ENCODE data around the gene HACD2. TPM values are rescaled to one million over a fixed set of nuclear protein-coding genes. Genes with fewer than 3 reads are reported as not detected.
"Not testable (repeated sequence)": the region's sequence is repeated elsewhere in the genome, so short reads cannot be mapped to it uniquely, and the experiment has no call there.

The HACD2 gene, protein sequence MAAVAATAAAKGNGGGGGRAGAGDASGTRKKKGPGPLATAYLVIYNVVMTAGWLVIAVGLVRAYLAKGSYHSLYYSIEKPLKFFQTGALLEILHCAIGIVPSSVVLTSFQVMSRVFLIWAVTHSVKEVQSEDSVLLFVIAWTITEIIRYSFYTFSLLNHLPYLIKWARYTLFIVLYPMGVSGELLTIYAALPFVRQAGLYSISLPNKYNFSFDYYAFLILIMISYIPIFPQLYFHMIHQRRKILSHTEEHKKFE
- polyA plus RNA-seq (2013, experiment 1 of 2; ENCODE audit: insufficient read length), result 33.0 TPM
- polyA plus RNA-seq (2013, experiment 2 of 2; ENCODE audit: insufficient read length), result 36.6 TPM

DNA sequence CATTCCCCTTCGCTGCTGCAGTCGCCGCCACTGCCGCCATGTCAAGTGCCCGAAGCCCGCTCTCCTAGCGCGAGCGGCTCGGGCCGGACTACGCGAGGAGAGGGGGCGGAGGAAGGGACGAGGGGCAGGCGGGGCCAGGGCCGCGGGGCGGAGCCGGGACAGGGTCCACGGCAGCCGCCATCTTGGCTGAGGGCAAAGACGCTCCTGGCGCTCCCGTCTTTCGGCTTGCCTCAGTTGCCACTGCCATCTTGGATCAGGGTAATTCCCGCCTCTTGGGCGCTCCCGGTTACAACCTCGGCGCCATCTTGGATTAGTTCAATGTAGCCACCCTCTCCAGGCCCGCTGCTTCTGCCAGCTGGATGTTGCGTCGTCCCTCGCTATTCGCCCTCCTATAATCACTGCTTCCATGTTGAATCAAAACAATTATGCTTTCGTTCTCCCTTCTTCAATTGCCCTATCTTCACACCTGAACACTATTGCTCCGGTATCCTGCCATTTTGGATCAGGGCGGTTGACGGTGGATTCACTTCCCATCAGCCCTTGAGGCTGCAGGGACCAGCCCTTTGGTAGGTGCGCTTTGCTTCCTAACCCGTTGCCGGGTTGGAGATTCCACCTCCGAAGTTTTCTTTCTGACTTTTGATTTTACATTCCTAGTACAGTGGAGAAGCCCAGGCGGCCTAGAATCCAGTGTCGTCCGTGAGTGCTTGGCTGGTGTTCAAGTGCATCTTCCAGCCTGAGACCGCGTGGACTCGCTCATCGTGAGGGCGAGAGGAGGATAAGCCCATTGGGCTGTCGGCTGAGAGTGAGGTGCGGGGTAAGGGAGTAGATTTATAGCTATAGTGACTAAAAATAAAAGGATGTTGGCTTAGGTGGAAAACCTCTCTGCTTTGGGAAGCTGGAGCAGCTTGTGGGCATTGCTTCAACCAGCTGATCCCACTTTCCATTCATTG lies at the start of gene HACD2:
TSS of gene HACD2 (minus strand) at position 66 of the 950 bp plus-strand sequence. CDS start at position 40, 26 bp downstream.
- DNase-seq, result peak; percentile 98

DNA sequence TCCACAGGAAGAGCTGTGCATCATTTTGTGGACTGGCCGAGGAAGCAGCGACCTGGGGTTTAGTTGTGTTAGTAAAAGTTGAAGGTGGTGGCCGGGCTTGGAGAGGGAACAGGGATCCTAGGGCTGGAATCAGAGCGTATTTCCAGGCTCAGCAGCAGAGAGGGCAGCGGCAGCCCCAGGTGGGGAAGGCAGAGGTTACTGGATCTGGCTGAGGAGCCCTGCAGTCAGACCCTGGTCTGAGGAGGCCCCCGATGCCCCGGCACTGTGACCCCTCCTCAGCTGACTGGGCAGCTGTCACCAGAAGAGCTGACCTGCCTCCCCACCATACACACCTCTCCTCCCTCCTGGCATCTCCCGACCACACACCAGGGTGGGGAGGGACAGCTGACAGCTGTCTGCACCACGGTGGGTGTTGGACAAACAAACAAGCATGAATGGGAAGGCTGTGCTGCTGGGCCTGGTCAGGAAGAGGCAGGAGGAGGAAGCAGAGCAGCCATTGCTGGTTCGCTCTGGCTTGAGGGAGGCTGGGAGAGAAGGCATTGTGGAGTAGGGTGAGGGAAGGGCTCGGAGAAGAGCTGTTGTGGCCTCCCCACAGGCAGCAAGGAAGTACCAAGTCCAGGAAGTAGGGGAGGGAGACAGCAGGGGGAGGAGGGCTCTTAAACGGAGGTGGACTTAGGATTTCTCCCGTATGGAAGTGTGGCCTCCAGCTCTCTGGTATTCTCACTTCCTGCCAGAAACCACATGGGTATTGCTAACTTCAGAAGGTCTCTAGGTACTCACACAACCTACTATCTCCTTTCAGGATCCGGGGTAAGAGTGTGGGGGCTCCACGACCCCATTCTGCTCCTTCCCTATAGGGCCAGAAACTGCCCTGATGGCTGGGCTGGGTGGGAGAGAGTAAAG lies 49.5 kb upstream of the HACD2 start:
- DNase-seq, result peak; percentile 33

DNA sequence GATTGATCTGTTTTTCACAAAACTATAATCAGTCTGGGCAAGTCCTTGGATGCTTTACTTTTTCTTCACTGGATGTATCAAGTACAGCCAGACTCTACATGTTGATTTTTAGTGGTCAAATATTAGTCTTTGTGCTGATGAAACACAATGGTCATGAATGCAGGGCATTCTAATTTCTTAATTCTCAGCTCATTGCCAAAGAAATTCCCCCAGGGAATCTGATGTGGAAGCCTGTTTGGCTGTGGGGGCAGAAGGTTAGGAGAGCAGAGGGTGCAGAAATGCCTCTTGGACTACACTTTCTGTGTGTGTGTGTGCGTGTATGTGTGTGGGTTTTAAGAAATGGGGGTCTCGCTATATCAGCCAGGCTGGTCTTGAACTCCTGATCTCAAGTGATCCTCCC lies 48.7 kb upstream of the HACD2 start:
- peak; percentile 58 for DNase-seq

DNA sequence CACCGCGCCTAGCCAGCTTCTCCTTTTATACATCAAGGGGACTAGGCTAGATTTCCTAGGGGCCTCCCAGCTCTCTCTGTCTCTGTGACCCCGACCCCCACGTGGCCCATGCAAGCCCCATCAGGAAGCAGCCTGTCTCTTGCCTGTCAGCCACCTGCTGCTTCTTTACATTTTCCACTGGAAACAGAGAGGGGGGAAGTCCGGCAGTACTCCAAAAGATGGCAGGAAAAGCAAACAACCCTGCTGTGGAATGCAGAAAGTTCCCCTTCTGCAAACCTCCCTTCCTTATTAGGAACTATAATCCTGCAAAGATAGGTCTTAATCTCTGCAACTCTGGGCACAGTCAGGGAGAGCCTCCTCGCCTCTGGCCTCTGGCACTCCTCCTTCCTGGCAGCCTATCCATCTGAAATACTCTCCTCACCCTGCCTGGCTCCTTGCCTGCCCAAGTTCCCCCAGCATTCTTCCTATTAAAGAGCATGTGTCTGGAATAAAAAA lies 47.4 kb upstream of the HACD2 start:
- peak; percentile 90 for DNase-seq

DNA sequence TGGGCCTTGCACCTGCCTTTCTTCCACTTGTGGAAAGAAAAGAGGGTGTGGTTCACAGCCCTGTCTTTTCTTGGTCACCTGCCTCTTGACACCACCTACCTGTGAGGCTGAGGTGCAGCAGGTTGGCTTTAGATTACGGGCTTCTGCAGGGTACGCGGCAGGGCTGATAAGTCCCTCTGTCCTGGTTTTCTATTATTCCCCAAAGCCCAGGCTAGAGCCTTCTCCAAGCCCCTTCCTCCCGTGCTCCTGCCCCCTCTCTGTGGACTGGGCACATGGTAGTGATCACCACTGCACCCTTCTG lies 44.8 kb upstream of the HACD2 start:
- DNase-seq, result no peak

DNA sequence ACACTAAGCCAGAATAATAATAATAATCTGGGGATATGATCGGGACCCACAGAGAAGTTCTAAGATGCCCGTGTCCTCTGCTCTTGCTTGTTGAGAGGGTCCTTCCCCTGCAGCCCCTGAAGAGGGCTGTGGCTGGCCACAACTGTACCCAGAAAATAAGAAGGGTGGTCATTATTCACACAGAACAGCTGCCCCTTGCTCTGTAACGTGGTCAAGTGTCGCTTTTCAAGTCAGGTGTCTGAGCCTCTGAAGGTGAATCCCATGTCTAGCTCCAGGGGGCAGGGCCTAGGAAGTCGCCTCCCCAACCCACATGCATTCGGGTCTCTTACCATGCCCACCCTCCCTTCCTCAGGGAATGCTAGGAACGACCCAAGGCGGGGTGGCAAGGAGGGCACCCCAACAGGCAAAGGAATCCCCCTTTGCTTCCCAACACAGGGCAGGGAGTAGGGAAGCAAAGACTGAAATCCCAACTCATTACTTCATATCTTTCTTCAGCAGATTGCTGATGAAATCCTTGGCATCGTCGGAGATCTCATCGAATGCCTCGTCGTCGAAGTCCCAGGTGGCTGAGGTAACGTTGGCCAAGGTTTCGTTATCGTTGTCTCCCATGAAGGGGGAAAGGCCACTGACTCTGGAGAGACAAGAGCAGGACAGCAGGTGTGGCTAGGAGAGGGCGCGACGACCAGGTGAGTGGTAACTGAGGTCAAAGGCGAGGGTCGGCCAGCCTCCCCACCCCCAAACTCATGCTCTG lies 44.3 kb upstream of the HACD2 start:
- DNase-seq, result no peak

DNA sequence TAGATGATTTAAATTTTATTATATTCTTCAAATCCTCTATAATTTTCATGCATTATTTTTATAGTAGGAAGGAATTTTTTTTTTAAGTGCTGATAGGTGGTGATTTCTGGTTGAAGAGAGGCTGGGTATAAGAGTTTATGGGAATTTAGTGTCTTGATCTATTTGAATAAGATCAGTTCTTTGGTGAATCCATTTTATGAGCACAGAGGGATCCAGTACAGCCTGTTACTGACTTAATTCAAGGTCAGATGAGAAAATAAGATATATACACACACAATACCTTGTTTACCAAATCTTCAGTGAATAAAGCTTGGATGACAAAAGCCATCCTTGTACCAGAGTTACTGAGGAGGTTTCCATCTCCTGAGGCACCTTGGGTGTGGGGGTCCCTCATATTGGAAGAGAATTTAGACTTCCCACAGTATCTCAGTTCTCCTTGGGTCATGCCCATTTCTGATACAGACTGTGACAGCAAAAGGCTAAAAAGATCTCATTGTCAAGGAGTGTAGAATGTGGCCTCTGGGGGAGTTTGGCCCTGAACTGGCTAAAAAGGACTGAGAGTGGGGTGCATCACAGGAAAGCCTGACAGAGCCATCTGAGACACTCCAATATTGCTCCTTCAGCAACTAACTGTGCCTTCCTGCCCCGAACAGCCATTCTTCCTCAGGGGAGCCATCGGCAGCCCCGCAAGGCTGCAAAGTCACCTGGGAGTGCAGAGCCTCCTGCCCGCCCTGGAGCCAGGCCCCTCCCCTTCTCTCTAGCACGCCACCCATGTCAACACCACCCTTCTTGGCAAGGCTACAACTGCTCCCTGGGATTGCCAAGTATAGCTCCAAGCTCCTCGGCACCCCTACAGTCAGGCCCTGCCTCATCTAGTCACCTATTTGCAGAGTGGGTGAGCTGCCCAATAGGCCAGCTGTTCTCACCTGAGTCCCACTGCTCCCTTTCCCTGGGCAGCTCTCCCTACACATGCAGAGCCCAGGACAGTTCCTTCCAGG lies 43.1 kb upstream of the HACD2 start:
- DNase-seq, result no peak

DNA sequence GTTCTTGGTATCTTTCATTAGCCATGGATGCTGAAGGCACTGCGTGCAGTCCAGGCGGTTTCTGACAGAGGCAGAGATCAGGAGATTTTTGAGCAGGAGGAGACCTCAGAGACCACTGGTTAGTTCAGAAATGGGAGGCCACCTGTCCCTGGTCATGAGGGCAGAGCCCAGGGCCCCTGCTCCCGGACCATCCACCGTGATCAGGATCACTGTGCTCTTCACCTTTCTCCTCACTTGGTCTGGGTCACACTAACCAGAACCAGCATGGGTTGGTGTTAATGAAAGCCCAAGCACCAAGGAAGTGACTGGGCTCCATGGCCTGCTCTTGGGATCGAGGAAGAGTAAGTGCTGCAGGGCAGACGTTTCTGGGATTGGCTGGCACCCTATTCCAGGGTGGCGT lies 42.0 kb upstream of the HACD2 start:
- DNase-seq, result no peak

DNA sequence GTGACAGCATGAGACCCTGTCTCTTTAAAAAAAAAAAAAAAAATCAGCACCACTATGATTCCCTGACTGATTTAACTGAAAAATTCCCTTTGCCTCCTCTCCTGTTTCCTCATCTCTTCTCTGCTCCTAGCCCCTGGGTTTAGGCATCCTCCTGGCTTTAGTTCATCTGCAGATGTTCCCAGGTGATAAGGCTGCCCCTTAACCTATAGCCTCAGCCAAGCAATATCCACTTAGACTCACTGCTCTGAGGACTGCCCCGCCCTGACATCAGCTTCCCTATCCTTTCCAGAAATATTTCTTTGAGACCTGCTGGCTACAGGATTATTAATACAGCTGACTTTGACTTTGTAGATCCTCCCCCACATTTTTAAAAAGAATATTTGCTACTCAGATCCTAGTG lies 39.4 kb upstream of the HACD2 start:
- DNase-seq, result no peak

DNA sequence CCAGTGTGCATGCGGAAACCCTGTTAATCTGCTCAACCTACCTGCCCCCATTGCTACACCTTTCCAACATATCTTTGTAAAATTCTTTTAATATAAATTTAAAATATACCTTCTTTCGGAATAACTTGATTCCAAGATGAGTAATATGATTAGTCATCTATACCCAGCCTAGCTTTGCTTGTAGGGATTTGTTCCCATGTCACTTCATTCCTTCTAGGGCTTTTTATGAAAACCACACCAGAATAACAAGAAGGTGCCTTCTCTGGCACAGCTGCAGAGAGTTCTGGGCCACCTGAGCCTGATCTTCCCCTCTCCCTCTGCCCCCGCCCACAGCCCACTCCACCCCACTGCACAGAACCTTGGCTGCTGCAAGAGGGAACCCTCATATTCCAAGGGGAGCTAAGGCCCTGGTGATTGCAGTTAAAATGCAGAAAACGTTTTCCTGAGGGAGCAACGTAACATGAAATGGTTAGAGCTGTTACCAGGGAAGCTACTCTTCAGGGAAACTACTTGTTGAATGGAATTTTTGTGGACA lies 38.6 kb upstream of the HACD2 start:
- DNase-seq, result peak; percentile 26

DNA sequence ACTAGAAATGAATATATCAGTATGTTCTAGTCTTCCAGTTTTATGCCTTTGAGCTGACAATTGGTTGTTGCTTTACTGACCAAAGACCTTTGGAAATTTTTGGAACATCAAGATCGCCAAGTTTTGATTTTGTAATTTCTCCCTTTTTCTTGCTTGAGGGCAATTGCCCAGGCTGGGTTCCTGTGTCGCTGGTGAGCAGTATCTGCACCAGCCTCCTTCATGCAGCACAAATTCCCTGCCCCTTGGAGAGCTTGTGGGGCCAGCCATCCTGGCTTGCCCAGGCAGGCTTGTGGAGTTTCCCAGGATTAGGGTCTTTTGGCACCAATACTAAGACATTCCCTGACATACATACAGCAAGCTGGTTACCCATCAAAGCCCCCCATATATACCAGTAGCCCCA lies 37.9 kb upstream of the HACD2 start:
- no peak for DNase-seq

DNA sequence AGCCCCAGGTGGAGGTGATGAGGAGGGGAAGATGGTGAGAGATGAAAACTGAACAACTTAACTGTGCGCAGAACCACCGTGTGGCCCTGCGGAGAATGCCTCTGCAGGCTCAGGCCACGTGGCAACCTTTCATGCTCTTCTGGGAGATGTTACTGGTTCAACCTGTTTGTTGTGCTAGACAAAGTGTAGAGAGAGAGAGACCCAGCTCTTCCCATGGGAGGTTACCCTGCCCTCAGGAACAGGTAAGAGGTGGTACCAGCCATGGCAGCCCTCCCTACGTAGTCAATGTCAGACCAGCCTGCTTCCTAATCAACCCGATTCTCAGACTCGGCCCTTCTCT lies 37.0 kb upstream of the HACD2 start:
- DNase-seq, result no peak

DNA sequence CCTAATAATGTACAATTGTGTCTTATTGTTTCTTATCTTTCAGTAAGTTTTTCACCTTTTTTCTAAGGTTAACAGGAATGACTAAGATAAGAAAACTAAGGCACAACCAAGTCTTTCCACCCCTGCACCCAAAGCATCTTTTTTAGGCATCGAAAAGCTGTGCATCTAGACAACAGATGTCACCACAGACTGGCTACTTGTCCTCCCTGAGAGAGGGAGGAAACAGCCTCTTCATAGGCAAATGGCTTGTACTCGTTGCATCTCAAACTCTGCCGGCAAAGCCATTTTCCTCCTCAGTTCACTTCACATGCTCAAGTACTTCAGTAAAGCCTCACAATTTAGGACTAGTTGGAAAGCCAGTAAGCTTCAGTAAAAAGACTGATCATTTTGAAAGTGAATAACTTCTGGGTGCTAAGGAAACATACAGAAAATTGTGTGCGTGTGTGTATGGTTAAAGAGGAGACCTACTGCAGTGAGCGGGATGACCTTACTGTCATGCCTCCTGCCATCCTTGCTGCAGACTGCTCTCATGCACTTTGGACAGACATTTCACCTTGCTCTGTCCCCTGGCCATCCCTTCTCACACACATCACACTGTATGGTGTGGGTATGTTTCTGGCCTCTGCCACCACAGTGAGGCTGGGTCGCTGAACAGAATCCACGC lies 36.5 kb upstream of the HACD2 start:
- no peak for DNase-seq

DNA sequence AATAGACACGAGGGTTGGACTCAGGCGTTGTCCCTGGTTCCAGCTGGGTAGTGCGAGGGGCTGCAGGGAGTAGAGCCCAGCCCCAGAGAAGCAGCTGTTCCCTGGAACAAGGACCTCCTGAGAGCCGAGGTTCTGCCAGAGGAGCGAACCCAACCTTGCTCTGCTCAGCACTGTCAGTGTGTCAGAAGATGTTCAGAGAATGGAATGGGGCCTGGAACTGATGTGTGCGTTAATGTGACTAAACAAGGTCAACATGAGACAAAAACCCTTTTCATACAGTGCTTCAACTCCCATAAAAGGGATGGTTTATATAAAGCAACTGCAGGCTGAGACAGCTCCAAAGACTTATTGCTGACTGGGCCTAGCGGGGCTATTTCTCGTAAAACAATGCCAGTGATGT lies 35.5 kb upstream of the HACD2 start:
- DNase-seq, result peak; percentile 63

DNA sequence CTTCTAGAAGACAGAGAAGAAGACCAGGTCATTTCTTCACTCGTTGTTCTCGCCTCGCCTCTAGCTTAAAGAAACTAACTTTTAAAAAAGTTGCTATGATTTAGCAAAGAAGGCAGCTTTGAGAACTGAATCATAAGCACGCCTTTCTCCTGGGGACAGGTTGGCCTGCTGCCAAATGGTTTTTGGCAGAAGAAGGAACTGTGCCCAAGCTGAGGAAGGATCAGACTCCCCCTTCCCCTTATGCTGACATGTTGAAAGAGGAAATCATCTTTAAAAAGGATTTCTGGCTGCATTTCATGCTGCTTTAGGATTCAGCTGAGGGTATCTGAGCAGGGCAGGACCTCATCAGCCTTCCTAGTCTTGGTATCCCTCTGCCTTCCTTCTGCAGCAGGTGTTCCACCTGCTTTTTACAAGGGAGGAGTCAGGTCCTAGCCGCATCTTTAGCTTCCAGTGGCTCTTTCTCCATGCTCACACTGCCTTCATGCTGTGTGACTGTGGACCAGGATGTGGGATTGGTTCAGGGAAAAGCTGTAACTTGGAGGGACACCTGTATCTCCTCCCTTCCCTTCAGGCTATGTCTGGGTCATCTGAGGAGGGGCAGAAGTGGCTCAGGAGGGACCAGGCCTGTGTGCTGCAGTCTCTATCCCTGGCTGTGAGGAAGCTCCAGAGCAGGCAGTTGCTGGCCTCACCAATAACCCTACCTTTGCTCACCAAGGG lies 34.1 kb upstream of the HACD2 start:
- DNase-seq, result peak; percentile 90

DNA sequence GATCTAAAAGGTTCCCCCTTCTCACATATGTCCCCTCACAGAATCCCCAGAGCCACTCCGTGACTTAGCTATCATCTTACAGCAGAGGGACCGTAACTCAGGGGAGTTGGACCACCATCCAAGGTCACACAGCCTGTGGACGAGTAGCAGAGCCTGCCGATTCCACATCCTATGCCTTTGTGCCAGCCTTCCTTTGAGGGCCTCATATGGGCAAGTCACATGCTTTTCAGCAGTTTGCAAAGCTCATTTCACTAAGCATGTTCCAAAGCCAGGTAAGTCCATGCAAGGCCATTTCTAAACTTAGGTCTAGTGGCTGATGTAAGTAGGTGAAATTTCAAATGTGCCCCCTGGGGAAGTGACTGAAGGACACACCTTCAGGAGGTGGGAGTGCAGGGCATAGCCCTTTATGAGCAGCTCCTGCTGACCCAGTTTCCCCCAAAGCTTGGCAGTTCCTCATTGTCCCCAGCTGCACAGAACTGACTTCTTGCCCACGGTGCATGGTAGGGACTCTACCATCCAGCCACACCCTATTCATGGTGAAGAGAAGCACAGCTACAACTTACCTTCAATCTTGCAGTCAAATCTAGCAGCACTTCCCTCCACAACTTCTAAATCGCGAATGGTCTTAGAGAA lies 33.3 kb upstream of the HACD2 start:
- no peak for DNase-seq

DNA sequence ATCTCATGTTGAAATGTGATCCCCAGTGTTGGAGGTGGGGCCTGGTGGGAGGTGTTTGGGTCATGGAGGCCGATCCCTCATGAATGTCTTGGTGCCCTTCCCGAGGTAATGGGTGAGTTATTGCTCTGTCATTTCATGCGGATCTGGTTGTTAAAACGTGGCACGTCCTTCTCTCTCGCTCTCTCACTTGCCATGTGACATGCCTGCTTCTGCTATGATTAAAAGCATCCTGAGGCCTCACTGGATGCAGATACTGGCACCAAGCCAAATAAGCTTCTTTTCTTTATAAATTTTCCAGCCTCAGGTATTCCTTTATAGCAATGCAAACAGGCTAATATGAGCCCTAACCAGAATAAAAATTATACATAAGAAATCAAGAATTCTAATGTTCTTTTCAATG lies 31.7 kb upstream of the HACD2 start:
- no peak for DNase-seq

DNA sequence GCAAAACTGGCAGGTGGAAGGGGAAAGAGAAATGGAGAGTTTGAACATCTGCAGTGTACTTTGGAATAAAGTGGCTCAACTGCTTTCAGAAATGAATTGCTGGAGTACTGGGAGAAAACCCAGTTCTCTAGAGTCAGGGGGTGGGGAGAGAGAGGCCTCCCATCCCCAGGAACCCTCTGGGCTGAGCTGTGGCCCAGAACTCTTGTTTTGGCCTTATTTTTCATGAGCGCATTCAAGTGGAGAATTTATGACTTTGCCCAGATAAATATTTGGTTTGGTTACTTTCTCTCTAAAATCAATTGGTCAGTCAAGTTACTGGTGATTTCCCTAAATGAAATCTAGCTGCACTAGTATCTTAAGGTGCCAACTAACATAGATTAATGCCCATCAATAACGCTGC lies 28.7 kb upstream of the HACD2 start:
- DNase-seq, result no peak

DNA sequence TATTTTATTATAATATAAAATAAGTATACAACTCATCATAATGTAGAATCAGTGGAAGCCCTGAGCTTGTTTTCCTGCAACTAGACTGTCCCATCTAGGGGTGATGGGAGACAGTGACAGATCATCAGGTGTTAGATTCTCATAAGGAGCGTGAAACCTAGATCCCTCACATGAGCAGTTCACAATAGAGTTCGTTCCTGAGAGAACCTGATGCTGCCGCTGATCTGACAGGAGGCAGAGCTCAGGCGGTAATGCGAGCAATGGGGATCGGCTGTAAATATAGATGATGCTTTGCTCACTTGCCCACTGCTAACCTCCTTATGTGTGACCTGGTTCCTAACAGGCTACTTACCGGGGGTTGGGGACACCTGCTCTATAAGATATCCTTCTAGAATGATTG lies 26.8 kb upstream of the HACD2 start:
- not testable (repeated sequence) for DNase-seq
